Activated naive CD4-positive, alpha-beta T cell treated with anti-CD3 and anti-CD28 coated beads, Interleukin-2, amount 50 U/mL, for 16 hours (primary cell): ENCODE results near the gene ADGRF5.

Source experiments
- DNase-seq: peaks from one replicate; pipeline ENCODE4 v3.0.0-alpha.2; 2020

Gene ADGRF5, protein sequence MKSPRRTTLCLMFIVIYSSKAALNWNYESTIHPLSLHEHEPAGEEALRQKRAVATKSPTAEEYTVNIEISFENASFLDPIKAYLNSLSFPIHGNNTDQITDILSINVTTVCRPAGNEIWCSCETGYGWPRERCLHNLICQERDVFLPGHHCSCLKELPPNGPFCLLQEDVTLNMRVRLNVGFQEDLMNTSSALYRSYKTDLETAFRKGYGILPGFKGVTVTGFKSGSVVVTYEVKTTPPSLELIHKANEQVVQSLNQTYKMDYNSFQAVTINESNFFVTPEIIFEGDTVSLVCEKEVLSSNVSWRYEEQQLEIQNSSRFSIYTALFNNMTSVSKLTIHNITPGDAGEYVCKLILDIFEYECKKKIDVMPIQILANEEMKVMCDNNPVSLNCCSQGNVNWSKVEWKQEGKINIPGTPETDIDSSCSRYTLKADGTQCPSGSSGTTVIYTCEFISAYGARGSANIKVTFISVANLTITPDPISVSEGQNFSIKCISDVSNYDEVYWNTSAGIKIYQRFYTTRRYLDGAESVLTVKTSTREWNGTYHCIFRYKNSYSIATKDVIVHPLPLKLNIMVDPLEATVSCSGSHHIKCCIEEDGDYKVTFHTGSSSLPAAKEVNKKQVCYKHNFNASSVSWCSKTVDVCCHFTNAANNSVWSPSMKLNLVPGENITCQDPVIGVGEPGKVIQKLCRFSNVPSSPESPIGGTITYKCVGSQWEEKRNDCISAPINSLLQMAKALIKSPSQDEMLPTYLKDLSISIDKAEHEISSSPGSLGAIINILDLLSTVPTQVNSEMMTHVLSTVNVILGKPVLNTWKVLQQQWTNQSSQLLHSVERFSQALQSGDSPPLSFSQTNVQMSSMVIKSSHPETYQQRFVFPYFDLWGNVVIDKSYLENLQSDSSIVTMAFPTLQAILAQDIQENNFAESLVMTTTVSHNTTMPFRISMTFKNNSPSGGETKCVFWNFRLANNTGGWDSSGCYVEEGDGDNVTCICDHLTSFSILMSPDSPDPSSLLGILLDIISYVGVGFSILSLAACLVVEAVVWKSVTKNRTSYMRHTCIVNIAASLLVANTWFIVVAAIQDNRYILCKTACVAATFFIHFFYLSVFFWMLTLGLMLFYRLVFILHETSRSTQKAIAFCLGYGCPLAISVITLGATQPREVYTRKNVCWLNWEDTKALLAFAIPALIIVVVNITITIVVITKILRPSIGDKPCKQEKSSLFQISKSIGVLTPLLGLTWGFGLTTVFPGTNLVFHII (N-terminal part only)

GRCh38 chr6:46921731-46922130 lies at the start of gene ADGRF5:
TSS of gene ADGRF5 (minus strand) at chr6:46921938. CDS start at chr6:46906762, 15,176 bp downstream.
- no peak for DNase-seq

DNA sequence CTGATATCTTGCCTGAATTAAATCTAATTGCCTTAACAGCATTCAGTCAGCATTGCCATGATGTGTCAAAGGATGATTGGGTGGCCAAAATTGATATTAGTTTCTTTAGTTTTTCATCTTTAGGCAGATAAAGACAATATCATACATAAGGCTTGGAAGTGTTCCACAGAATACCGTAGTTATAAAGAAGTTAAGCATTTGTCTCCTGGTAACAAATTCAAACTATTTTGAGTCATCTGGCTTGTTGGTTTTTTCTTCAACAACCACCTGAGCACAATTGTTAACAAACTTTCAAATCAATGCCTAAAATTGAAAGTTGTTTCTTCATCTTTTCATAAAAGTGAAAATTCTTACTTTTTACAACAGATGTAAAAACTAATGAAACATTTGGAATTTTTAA lies 47.5 kb upstream of the ADGRF5 start:
- DNase-seq, result no peak

DNA sequence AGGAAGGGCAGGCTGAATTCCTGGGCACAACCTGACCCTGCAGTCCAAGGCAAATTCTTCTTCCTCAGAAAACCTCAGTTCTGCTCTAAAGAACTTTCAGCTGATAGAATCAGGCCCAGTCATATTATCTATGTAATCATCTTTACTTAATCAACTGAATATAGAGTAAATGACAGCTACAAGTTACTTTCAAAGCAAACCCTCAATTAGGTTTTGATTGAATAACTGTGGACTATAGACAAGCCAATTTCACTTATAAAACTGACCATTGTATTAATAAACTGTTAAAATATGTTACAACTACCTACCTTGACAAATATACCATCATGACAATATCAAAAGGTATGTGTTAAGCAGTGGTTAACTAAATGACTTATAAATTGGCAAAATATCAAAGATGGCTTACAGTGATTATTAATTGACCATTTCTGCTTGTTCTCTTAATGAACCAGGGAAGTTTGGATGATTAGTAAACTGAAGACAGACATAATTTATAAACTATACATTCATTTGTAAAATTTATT lies 46.1 kb upstream of the ADGRF5 start:
- no peak for DNase-seq

- DNase-seq, result no peak
Measured at GRCh38 chr6:46964716-46965519, 43.2 kb upstream of the ADGRF5 start.

DNA sequence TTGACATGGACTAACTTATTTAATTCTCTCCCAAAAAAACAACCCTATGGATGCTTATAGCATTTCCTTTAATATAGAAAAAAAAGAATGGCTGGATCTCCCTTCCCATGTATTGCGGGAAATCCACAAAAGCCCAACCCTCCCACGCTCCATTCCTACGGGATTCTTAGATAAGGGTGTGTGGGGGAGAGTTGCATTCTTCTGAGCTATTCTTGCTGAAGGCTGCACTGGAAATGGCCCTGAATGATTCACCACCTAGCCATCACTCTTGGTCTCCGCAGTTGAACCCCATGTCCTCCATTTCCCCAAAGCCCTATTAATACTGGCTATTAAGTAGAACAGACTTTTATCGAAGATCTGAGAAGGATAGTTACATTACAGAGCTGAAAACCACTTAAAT lies 41.9 kb upstream of the ADGRF5 start:
- no peak for DNase-seq

DNA sequence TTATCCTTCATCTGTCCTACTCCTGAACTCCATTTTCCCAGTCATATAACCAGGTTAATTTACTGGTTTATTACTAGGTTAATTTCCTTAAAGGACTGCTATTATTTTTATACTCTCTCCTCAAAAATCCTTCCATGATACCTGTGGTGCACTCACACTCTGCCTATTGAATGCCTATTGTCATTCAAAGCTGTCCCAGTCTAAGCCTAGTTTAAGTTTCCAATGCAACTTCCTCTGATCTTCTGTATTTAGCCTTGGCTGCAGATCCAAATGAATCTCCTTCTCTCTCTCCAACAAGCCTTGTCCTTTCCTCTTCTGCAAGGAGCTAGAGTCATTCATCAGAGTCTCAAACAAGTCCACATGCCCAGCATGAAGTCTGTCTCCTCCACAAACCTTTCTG lies 41.3 kb upstream of the ADGRF5 start:
- DNase-seq, result no peak

DNA sequence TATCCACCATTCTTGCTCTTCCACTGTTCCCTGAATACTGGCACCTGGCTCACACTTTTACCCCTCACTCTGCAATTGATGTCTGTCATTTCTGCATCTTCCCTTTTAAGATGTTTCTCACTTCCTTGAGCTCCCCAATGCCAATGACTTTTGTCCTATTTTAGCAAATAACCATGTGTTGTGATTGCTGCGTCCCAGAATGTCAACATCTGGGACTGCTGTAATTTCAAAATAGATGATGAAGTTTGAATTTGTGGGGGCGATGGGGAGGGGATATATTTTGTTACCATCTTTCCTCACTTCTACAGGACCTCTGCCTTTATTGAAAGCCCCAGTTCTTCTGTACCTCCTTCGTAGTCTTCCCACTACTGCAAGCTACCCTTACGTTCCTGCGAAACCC lies 40.0 kb upstream of the ADGRF5 start:
- no peak for DNase-seq

DNA sequence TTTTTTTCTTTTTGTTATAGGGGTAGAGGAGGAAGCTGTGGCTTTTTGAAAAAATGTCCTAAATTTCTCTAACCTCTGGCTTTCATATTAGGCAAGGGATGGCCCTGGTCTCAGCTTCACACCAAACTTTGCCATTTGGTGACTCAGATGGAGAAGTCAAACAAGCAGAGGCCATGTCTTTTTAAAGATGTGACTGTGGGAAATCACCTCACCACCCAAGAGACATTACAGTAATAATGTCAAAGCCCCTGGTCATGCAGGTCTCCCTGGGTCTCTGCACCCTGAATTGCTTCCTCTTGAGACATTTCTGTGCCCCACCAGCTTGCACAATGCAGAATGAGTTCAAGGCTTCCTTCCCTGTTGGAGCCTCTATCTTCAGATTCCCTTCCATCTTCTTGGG lies 39.5 kb upstream of the ADGRF5 start:
- DNase-seq, result no peak

- DNase-seq, result no peak
Measured at GRCh38 chr6:46959419-46959818, 37.7 kb upstream of the ADGRF5 start.

- DNase-seq, result no peak
Measured at GRCh38 chr6:46956409-46956808, 34.7 kb upstream of the ADGRF5 start.

- DNase-seq, result no peak
Measured at GRCh38 chr6:46954837-46955451, 33.2 kb upstream of the ADGRF5 start.

- DNase-seq, result no peak
Measured at GRCh38 chr6:46953921-46954320, 32.2 kb upstream of the ADGRF5 start.

DNA sequence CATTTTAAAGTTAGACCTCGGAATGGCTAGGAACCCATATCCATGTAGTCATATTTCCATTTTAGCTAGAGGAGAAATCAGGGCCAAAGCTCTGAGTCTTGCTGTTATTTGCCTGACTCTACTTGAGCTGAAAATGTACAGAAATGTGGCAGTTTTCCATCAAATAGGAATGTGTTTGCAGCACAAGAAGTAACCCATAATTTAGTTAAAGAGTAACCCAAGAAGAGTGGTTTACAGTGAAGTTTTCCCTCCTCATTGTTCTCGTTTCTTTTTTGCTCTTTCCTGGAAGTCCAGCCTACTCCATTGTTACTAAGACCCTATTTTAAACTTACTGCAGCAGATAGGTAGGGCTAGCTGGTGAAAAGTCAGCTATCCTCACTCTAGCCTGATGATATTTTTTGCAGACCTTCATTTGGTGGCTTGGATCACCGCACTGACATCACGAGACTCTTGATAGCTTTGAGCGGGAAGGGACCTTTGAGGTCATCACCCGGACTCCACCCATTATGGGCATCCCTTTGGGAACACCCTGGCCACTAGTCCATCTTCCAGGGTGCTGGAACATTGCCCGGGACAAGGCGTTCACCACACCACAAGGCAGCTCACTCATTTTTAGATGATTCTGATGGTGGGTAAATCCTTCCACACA lies 28.0 kb upstream of the ADGRF5 start:
- no peak for DNase-seq

- no peak for DNase-seq
Measured at GRCh38 chr6:46948699-46949098, 27.0 kb upstream of the ADGRF5 start.

GRCh38 chr6:46947497-46947896 lies 25.8 kb upstream of the ADGRF5 start:
- DNase-seq, result no peak

DNA sequence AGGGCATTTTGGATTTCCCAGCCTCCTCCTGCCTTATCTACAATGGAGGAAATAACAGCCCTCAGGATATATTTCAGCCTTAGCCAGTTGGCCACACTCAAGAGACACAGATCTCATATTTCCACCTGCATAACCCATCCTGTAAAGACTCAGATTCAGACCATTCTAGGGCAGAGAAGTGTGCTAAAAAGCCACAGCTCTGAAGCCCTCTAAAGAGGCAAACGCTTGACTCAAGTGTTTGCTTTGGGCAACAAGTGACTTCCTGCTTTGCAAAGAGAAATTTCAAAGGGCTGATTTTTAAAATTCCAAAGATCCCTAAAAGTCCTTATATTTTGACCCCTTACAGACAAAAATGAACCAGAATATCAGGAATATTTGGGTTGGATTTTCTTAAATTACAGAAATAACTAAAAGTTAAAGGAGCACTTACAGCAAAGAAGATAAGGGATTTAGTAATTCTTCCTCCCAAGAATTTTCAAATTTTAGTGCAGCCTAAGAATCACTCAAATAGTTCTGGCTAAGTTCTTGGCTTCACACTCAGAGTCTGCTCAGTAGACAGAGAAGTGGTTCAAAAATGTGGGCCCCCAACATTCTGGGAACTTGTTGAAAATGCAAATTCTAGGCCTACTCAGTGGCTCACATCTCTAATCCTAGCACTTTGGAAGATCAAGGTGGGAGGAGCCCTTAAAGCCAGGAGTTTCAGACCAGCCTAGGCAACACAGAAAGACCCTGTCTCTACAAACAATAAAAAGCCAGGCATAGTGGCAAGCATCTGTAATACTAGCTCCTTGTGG lies 18.9 kb upstream of the ADGRF5 start:
- DNase-seq, result no peak

DNA sequence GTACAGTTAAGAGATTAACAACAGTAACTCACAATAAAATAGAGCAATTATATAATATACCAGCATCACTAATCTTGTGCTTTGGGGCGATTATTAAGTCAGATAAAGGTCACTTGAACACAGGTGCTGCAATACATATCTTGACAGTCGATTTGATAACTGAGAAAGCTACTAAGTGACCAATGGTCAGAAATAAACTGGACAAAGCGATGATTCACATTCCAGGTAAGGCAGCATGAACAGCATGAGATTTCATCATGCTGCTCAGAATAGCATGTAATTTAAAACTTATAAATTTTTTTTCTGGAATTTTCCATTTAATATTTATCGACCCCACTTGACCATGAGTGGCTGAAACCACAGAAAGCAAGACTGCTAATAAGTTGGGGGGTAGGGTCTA lies 15.9 kb upstream of the ADGRF5 start:
- DNase-seq, result no peak

GRCh38 chr6:46935687-46936086 lies 13.9 kb upstream of the ADGRF5 start:
- no peak for DNase-seq

- no peak for DNase-seq
Measured at GRCh38 chr6:46933751-46934150, 12.0 kb upstream of the ADGRF5 start.
